Activated CD8-positive, alpha-beta memory T cell treated with anti-CD3 and anti-CD28 coated beads for 4 hours (primary cell): Measurements from ENCODE around the gene DOCK6.

Source experiments
- DNase-seq, 2 donors: peaks; one replicate each; pipeline ENCODE4 v3.0.0-alpha.2; 2020; ENCODE audit warnings: low read depth in 2 of 2

The DOCK6 gene

DNA sequence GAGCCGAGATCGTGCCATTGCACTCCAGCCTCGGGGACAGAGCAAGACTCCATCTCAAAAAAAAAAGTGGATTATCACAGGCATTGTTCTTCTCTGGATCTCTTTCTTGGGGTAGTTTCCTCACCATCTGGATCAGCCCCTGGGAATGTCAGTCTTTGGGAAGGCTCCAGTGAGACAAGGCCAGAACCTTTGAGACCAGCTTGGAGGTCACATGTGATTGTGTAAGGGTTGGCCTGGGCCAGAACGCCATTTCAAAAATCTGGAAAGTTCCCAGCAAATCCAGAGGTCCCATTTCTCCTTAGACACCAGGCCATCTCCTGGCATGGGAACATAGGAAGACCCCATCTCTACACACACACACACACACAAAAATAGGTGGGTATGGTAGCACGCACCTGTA lies 37.2 kb downstream of the DOCK6 start:
- DNase-seq = no peak

DNA sequence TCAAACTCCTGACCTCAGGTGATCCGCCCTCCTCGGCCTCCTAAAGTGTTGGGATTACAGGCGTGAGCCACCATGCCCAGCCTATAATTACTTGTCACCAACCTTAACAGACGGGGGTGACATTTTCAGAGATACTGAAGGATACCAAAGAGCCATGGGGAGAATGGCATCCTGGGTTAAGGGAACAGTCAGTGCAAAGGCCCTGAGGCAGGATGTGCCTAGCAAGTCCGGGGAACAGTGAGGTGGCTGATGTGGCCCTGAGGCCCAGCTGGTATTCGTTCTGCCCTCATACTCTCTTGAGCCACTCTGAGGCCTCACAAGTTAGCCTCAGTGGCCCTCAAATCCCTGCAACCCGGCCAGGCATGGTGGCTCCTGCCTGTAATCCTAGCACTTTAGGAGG lies 37.9 kb downstream of the DOCK6 start:
- DNase-seq = no peak

DNA sequence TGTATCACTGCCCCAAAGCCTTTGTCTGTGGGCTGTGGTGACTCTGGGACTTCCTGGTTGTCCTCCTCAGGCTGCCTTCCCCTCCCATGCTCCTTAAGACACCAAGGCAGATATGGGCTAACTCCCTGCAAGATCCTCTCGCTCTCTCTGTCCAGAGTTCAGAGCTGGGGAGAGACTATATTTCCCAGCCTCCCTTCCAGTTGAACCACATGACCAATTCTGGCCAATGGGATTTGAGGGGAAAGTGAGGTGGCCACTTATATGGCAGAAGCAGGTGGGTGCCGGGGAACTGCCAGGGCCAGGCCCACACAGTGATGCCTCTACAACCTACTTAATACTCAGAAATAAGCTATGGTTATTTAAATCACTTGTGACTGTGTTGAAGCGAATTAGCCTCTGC lies 39.1 kb downstream of the DOCK6 start:
- DNase-seq = no peak

DNA sequence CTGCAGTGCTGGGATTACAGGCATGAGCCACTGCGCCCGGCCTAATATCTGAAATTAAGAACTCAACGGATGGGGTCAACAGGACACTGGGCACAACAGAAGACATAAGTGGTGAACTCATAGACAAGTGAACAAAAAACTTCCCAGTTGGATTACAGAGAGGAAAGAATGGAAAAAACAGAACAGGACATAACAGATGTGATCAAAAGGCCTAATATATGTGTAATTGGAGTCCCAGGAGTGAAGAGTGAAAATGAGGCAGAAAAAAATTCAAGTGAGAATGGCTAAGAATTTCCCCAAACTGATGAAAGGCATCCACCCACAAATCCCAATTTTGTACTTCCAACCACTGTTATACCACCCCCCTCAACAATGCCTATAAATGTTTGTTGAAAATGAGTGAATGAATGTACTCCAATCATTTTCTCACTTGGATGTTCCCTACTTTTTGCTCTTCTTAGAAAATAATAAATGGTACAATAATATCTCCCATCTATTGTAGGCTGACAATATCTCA lies 41.2 kb downstream of the DOCK6 start:
- DNase-seq = no peak

DNA sequence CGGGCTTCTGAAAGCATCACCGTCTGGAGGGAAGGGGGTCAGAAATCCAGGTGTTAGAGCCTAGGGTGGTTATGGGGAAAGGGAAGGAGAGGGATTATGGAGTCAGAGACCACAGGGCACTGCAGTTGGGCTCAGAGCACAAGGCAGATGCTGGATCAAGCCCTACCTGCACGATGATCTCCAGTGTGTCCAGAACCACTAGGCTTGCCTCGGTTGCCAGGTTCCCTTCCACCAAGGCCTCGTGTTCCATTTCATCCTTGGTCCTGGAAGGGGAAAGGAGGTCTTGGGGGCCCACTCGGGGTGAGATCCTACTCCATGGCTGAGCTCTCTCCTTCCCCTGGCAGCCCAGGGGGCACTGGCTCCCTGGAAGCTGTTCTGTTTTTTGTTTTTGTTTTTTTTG lies 47.9 kb downstream of the DOCK6 start:
- DNase-seq = no peak

DNA sequence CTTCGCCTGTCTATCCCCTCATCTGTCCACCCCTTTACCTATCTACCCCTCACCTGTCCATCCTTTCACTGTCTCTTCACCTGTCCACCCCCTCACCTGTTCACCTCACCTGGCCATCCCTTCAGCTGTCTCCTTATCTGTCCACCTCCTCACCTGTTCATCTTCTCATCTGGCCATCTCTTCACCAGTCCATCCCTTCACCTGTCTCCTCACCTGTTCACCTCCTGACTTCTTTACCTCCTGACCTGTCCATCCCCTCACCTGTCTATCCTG lies 51.7 kb downstream of the DOCK6 start:
- DNase-seq = no peak

DNA sequence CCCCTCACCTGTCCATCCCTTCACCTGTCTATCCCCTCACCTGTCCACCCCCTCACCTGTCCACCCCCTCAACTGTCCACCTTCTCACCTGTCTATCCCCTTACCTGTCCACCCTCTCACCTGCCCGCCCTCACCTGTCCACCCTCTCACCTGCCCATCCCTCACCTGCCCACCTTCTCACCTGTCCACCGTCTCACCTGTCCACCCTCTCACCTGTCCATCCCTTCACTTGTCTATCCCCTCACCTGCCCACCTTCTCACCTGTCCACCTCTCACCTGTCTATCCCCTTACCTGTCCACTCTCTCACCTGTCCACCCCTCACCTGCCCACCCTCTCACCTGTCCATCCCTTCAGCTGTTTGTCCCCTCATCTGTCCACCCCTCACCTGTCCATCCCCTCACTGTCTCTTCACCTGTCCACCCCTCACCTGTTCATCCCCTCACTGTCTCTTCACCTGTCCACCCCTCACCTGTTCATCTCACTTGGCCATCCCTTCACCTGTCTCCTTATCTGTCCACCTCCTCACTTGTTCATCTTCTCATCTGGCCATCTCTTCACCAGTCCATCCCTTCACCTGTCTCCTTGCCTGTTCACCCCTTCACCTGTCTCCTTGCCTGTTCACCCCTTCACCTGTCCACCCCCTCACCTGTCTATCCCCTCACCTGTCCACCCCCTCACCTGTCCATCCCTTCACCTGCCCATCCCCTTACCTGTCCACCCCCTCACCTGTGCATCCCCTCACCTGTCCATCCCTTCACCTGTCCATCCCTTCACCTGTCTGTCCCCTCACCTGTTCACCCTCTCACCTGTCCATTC lies 52.3 kb downstream of the DOCK6 start:
- no peak for DNase-seq

DNA sequence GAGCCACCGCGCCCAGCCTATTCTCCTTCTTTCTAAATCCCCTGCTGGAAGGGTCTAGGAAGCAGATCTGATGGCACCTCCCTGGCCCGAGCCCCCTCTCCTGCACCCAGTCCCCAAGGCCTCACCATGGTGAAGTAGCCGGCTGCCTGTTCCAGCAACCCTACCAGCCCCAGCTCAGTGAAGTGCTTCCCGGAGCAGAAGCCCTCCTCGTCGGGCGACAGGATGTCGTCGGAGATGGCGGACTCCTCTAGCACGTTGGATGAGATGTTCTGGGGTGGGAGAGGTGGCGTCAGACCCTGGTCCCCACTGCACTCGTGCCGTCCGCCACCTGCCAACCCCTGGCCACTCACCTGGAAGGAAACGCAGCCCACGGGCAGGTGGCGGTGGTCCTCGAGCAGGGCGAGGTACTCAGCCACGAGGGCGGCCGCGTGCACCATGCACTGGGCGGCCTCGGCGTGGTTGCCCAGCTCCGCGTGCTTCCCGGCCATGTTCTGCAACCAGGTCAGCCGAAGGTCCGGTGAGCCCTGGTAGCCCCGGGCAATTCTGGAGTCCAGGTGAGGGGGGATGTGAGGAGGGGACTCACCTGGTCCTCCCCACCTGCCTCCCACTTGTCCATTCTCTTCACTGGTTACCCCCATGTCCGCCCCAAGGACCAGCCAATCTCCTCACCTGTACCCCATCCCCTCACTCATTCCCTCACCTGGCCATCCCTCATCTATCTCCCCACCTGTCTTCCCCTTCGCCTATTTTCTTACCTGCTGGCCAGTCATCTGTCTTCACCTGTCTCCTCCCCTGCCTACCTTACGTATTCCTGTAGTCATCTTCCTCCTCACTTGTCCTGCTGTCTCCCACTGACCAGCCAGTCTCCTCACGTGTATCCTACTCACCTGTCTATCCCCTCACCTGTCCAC lies 53.5 kb downstream of the DOCK6 start:
- DNase-seq = no peak

DNA sequence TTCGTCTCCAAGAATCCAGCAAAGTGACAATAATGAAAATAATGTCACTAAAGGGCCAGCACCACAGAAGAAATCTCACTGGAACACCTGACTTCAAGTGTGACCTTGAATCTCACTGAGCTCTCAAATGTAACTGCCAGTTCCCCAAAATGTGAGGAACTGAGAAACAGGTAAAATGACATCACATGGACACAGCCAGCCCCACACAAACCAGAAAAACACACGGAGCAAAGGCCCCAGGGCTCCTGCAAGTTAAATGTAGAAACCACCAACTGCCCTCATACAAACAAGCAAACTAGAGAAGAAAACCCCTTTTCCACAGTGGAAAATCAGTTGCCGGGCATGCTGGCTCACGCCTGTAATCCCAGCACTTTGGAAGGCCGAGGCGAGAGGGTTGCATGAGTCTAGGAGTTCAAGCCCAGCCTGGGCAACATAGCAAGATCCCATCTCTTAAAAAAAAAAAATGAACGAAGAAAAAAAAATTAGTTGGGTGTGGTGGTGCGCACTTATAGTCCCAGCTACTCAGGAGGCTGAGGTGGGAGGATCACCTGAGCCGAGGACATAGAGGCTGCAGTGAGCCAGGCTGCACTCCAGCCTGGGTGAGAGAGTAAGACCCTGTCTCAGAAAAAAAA lies 56.3 kb downstream of the DOCK6 start:
- DNase-seq = no peak

DNA sequence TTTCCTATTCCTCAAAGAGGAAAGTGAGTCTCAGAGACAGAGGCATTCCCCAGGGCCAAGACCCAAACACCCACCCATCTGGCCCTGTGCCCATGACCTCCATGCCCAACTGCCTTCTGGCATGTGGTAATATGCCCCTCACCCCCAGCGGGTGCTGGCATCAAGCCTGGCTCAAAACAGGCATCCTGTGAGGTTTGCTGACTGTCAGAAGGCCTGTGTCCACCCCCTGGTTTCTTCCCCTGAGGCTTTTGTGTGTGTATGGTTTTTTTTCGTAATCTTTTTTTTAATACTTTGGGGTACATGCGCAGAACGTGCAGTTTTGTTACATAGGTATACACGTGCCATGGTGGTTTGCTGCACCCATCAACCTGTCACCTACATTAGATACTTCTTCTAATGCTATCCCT lies 57.4 kb downstream of the DOCK6 start:
- no peak for DNase-seq

DNA sequence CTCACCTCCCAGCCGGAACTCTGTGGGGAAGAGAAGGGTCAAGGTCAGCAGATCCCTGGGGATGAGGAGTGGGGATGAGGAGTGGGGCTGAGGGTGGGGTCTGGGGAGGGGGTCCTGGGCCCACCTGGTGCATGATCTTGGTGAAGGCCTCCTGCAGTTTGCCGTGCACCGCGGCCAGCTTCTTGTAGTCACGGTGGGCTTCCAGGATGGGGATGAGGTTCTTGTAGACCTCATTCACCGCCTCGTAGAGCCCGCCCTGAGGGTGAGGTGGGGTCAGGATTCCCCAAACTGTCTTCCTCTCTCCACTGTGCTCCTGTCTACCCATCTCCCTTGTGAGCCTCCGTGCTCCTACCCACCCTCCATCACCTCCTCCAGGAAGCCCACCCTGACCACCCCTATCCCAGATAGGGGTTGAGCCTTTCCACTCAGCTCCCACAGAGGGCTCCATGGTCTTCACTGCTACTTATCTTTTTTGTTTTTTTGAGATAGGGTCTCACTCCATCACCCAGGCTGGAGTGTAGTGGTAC lies 58.2 kb downstream of the DOCK6 start:
- DNase-seq = no peak

DNA sequence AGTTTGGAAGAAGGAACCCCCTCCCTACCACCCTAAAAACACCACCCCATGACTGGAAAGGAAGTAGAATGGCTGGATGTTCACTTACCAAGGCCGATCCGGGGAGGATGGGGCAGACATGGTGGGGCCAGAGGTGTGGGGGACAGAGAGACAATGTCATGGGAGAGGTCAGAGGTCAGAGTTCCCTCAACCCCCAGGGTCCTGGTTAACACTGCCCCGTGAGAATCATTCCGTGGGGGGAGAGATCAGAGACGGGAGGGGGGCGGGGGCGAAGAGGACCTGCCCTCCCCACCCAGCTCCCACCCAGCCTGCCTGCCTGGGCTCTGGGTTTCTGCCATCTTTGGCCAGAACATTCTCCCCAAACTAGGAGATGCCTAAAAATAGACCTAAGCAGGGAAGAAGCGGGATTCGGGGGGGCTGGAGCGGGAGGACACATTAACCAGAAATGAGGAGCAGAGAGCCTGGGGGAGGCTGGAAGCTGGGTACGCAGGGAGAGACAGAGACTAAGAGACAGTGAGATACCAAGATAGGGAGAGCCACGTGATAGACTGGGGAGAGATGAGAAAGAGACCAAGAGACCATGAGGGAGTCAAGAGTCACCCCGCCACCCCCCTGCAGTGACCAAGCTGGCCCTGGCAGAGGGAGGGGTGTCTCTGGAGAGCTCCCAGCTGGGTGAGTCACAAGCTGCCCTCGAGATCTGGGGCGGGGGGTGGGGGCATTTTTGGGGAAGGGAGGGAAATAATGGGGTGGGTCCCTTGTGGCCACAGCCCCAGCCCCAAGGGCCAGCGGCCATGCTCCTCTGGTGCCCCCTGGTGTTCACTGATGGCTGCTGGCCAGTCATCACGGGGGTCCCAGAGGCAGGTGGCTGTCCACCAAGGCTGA lies 58.9 kb downstream of the DOCK6 start:
- DNase-seq = no peak

DNA sequence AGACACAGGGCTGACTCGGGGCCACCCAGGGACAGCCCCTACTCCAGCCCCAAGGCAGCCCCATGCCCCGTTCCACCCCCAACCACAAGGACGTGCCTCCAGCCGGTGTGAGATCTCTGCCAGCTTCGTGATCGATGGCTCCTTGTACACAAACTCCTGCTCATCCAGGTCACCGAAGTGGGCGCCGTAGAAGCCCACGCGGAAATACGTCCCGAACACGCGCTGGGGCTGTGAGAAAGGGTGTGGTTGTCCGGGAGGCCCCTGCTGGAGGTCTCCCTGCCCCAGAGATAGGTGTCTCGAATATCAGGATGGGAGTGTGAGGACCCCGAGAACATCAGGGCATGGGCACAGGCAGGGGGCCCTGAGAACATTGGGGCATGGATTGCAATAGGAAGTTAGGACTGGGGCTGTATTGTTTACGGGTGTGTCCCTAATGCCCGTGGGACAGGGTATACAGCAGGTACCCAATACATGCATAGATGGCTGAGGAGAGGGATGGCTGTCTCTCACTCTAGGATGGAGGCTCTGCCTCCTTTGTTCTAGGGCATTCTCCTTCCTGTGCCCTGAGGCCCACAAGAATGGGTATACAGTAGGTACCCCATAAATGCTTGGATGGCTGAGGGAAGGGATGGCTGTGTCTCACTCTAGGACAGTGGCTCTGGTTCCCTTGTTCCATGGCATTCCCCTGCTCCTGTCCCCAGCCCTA lies 59.7 kb downstream of the DOCK6 start:
- DNase-seq = no peak

DNA sequence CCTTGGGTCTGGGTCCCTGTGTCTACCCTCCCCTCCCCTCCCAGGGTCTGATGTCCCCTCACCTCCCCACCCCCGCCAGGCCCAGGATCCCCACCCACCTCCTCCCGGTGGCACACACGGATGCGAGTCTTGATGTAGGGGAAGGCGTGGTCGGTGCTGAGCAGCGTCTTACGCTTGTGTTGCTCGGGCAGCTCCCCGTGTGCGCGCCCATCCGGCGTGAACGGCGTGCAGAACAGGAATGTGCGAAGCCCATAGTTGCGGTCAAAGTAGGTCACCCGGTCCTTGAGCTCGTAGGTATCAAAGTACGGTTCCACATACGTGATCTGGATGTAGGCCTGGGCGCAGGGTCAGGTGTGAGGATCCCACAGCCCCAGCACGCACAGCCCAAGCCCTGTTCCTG lies 60.5 kb downstream of the DOCK6 start:
- no peak for DNase-seq

DNA sequence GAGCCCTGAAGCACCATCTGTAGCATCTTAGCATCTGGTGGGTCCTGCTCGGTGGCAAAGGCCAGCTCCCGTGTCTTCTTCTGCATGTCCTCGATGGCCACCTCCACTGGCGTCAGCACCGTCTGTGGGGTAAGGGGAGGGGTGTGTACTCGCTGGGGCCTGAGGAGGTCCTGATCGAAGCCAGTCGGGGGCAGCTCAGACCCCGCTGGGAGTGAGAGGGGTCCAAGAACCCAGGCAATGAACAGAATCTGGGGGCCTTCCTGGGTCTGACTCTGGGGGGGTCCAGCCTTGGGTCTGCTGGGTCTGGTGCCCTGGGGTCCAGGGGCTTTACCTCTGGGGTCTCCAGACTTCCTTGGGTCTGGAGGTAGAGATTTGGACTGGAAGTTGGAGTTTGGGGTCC lies 61.4 kb downstream of the DOCK6 start:
- DNase-seq = no peak

DNA sequence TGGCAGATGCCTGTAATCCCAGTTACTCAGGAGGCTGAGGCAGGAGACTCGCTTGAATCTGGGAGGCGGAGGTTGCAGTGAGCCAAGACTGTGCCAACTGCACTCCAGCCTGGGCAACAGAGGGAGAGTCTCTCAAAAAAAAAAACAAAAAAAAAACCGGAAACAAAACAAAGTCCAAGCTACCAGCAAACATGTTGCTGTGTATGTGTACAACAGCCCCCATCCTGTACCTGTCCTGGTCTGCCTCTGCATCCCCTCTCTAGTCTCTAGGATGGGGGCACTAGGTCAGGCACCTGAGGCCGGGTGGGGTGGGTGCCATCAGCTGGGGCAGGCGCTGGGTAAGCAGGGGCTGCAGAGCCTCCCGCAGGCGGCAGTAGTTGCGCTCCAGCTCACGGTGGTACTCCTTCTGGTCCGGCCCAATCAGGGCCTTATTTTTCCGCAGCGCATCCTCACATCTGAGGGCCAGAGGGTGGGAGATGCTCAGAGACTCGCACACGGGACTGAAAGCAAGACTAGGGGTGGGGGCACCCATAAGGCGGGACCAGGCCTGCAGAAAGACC lies 62.2 kb downstream of the DOCK6 start:
- DNase-seq = no peak

DNA sequence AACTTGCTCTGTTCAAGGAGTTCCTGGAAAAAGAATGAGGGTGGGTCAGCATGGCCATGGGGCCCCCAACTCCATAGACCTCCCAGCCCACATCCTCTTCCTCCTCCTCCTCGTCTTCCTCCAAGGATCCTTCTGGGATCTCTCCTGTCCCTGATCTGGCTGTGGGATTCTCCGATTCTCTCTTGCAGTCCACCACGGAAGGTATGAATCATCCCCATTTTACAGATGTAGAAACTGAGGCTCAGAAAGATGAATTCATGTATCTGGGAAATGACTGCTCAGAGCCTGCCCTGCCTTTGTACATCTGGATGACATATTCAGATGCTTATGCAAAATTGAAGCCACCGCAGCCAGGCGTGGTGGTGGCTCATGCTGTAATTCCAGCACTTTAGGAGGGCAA lies 62.8 kb downstream of the DOCK6 start:
- DNase-seq = no peak

DNA sequence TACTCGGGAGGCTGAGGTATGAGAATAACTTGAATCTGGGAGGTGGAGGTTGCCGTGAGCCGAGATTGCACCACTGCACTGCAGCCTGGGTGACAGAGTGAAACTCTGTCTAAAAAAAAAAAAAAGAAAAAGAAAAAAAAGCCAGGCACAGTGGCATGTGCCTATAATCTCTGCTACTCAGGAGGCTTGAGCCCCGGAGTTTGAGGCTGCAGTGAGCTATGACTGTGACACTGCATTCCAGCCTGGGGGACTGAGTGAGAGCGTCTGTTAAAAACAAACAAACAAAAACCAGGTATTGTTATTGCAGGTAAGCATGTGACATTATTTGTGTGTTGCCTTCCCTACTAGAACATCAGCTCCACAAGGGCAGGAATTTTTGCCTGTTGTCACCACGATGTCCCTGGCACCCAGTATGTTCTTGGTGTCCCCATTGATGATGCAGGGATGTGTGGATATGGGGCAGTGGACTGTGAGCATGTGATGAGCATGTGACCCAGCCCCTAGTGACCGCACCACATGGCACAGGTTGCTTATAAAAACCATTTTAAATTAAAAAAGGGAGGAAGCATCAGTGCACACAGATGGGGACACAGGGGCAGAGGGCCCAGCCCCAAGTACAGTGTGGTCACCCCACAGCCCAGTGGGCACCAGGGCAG lies 63.4 kb downstream of the DOCK6 start:
- DNase-seq = no peak

DNA sequence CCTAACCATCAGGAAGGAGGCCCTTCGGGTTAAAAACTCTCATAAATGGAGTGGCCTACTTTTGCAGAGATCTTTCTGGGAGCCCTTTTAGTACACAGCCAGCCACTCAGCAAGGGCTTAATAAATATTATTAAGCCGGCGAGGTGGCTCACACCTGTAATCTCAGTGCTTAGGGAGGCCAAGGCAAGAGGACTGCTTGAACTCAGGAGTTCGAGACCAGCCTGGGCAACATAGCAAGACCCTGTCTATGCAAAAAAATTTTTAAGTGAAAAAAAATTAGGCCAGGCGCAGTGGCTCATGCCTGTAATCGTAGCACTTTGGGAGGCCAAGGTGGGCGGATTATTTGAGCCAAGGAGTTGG lies 64.2 kb downstream of the DOCK6 start:
- no peak for DNase-seq
